ENCODE results near the gene NREP. TPM values are rescaled to one million over a fixed set of nuclear protein-coding genes. Genes with fewer than 3 reads are reported as not detected.

The NREP gene
- total and polyA plus RNA-seq, 10 of the 15 experiments (the other 5 are each of a cell fraction or from before 2014, with no cell fraction given) = 20.6 to 117 (median 32.2) TPM

DNA sequence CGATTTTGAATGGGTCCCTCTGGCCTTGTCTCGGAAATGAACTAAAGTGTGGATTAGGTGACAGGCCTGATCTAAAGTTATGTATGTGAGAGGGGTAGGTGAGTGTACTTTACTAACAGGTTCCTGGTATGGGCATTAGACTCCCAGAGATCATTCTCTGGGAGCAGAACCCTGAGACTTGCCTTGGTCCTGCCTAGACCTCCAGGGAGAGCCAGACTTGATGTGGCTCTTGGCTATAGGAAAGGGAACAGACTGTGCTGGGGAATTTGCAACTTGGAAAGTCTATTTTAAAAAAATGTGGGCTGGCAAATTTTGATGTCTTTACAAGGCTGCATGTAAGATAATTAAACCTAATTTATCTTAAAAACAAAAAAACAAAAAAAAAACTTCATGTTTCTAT, 49.8 kb upstream of the NREP start (continued):
- TF ChIP-seq, protein P1, sequence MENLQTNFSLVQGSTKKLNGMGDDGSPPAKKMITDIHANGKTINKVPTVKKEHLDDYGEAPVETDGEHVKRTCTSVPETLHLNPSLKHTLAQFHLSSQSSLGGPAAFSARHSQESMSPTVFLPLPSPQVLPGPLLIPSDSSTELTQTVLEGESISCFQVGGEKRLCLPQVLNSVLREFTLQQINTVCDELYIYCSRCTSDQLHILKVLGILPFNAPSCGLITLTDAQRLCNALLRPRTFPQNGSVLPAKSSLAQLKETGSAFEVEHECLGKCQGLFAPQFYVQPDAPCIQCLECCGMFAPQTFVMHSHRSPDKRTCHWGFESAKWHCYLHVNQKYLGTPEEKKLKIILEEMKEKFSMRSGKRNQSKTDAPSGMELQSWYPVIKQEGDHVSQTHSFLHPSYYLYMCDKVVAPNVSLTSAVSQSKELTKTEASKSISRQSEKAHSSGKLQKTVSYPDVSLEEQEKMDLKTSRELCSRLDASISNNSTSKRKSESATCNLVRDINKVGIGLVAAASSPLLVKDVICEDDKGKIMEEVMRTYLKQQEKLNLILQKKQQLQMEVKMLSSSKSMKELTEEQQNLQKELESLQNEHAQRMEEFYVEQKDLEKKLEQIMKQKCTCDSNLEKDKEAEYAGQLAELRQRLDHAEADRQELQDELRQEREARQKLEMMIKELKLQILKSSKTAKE (IDR thresholded peaks at IDR 0.05; ENCODE audit: low read depth, poor library complexity, severe bottlenecking) = no peak
- TF ChIP-seq, protein P2, sequence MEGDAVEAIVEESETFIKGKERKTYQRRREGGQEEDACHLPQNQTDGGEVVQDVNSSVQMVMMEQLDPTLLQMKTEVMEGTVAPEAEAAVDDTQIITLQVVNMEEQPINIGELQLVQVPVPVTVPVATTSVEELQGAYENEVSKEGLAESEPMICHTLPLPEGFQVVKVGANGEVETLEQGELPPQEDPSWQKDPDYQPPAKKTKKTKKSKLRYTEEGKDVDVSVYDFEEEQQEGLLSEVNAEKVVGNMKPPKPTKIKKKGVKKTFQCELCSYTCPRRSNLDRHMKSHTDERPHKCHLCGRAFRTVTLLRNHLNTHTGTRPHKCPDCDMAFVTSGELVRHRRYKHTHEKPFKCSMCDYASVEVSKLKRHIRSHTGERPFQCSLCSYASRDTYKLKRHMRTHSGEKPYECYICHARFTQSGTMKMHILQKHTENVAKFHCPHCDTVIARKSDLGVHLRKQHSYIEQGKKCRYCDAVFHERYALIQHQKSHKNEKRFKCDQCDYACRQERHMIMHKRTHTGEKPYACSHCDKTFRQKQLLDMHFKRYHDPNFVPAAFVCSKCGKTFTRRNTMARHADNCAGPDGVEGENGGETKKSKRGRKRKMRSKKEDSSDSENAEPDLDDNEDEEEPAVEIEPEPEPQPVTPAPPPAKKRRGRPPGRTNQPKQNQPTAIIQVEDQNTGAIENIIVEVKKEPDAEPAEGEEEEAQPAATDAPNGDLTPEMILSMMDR (IDR thresholded peaks at IDR 0.05 in 2 of 3, conservative IDR thresholded peaks at IDR 0.05 in 1 of 3; ENCODE audit: control insufficient read depth in 2 of 3, extremely low read depth in 1 of 3, insufficient read depth in 1 of 3, low read depth in 3 of 3, low read length in 3 of 3) = no peak

DNA sequence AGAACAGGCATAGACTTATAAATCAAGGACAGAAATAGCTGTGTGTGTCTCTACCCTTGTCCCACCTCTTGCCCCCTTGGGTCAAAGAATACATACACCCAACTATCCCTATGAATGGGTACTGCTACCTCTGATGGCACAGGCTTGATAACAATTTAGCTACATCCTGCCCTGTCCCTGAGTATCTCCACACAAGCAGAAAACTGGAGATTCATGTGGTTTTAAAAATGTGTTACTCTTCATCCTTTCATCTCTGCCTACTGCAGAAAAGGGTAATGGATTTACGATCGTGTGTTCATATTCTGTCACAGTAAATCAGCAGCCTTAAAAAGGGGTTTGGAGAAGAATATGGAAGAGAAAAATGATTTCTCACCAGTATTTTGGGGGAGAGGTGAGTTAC, 49.2 kb upstream of the NREP start:
- Histone ChIP-seq H4K20me1 (ENCODE audit: control insufficient read depth, insufficient read depth) (no peaks in the 10 kb centered on the region), H3K9ac (ENCODE audit: control insufficient read depth, insufficient read depth, low read length) (no peak overlapping the region), H3K4me3 (no peak overlapping the region), H3K9me3 (replicated peaks; ENCODE audit: control insufficient read depth, insufficient read depth, low read length) (no peaks in the 10 kb centered on the region), H3K36me3 (ENCODE audit: control insufficient read depth in 2 of 2, insufficient read depth in 2 of 2, low read length in 1 of 2) (no peaks in the 10 kb centered on the region), H3K4me2 (ENCODE audit: control insufficient read depth, insufficient read depth) (no peak overlapping the region), H3K4me1 (ENCODE audit: control insufficient read depth, insufficient read depth, low read length) (no peaks in the 10 kb centered on the region), H3K27ac (ENCODE audit: control insufficient read depth, insufficient read depth) (no peak overlapping the region), H3K79me2 (ENCODE audit: control insufficient read depth, insufficient read depth, low read length) (no peaks in the 10 kb centered on the region), H2AFZ (ENCODE audit: control insufficient read depth, low read depth, low read length) (no peak overlapping the region), H3K27me3 (replicated peaks in 1 of 2; ENCODE audit: control insufficient read depth in 2 of 2, insufficient read depth in 2 of 2, low read length in 1 of 2) (no peaks in the 10 kb centered on the region)
- no peak for ATAC-seq
- POLR2A ChIA-PET = no interaction called here
- 15% methylated on average over 2 of the region's 2 CpGs for WGBS (ENCODE audit: insufficient coverage, insufficient replicate concordance, low lambda C conversion rate, missing lambda C conversion rate)
- RAD21 ChIA-PET (ENCODE audit: unreplicated experiment) = no interaction called here
- DNase-seq (ENCODE audit: low read depth, low spot score) = no peak
- in situ Hi-C loops (cut with MboI) = no loop called here
- no peak for FAIRE-seq
- TF ChIP-seq RCOR1 (conservative IDR thresholded peaks at IDR 0.05; ENCODE audit: low read depth, low read length) (no peak), MTA2 (IDR thresholded peaks at IDR 0.05; ENCODE audit: low read depth) (no peak), CBFB (IDR thresholded peaks at IDR 0.05; ENCODE audit: low read depth) (no peak), RUNX3 (IDR thresholded peaks at IDR 0.05; ENCODE audit: low read length) (no peak), SREBF2 (IDR thresholded peaks at IDR 0.05; ENCODE audit: low read length) (no peak), BCL11A (IDR thresholded peaks at IDR 0.05; ENCODE audit: low read depth, low read length) (no peak), SMC3 (IDR thresholded peaks at IDR 0.05; ENCODE audit: borderline replicate concordance, low read length) (no peak), RBBP5 (conservative IDR thresholded peaks at IDR 0.05) (no peak), TCF7 (IDR thresholded peaks at IDR 0.05; ENCODE audit: borderline replicate concordance) (no peak), ATF7 (IDR thresholded peaks at IDR 0.05; ENCODE audit: low read depth) (no peak), PAX8 (IDR thresholded peaks at IDR 0.05) (no peak)
- TF ChIP-seq, protein P3, sequence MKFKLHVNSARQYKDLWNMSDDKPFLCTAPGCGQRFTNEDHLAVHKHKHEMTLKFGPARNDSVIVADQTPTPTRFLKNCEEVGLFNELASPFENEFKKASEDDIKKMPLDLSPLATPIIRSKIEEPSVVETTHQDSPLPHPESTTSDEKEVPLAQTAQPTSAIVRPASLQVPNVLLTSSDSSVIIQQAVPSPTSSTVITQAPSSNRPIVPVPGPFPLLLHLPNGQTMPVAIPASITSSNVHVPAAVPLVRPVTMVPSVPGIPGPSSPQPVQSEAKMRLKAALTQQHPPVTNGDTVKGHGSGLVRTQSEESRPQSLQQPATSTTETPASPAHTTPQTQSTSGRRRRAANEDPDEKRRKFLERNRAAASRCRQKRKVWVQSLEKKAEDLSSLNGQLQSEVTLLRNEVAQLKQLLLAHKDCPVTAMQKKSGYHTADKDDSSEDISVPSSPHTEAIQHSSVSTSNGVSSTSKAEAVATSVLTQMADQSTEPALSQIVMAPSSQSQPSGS (IDR thresholded peaks at IDR 0.05; ENCODE audit: low read length) = no peak
- intact Hi-C loops (cut with micrococcal nuclease; ENCODE audit: unreplicated experiment) = no loop called here
- BruUV-seq (replicated peaks) = no TSS peak
- SMC1A ChIA-PET (ENCODE audit: uncharacterized antibody, unreplicated experiment) = interaction anchor here (1.2 kb wide), 1 partner anchor 40 kb away, joined by 3 read pairs; no protein-coding TSS in a partner anchor
- CTCF ChIA-PET = interaction anchor here (0.6 kb wide), 1 partner anchor 275 kb away, joined by 4 read pairs; no protein-coding TSS in a partner anchor

All from GM12878 (cell line).